WERI-Rb-1 (cell line): ENCODE data around the gene TAF11L10.
"Not testable (repeated sequence)": the region's sequence is repeated elsewhere in the genome, so short reads cannot be mapped to it uniquely, and the experiment has no call there.

Source experiments
- DNase-seq: peaks from one replicate; pipeline ENCODE4 v3.0.0-alpha.2; 2020
- H3K27ac ChIP-seq: fragments of 250-450 bp; sonication (Bioruptor Pico); 2 replicates; pipeline ENCODE4 v1.5.1; 2020; ENCODE audit warnings: mild to moderate bottlenecking, moderate library complexity
- H3K27me3 ChIP-seq: fragments of 250-450 bp; sonication (Bioruptor Pico); 2 replicates; pipeline ENCODE4 v1.5.1; 2021; ENCODE audit warnings: mild to moderate bottlenecking, low read depth, moderate library complexity; ENCODE audit not compliant: insufficient read depth, severe bottlenecking
- H3K36me3 ChIP-seq: fragments of 250-450 bp; sonication (Bioruptor Pico); 2 replicates; pipeline ENCODE4 v1.5.1; 2020; ENCODE audit warnings: mild to moderate bottlenecking, moderate library complexity
- H3K4me3 ChIP-seq: 2 replicates; pipeline ENCODE4 v1.5.1; 2011; ENCODE audit warnings: low read depth, mild to moderate bottlenecking, control low read depth, low read length
- H3K9me3 ChIP-seq: fragments of 250-450 bp; sonication (Bioruptor Pico); 2 replicates; pipeline ENCODE4 v1.5.1; 2021; ENCODE audit warnings: mild to moderate bottlenecking, moderate library complexity; ENCODE audit not compliant: severe bottlenecking
- CTCF ChIP-seq: IDR thresholded peaks from 2 replicates; pipeline ENCODE4 v1.5.1; 2011; ENCODE audit warnings: low read depth, mild to moderate bottlenecking, control low read depth, inconsistent platforms, low read length

The TAF11L10 gene

GRCh38 chr5:17604951-17605350, 7.3 kb upstream of the TAF11L10 start:
- Histone ChIP-seq H3K36me3 (no peaks in the 10 kb centered on the region), H3K4me3 (no peak overlapping the region), H3K27me3 (no peaks in the 10 kb centered on the region), H3K9me3 (no peaks in the 10 kb centered on the region), H3K27ac (no peak overlapping the region)
- TF ChIP-seq CTCF: no peak
- DNase-seq: no peak

- DNase-seq: not testable (repeated sequence)
Observed at GRCh38 chr5:17603880-17604279, 6.3 kb upstream of the TAF11L10 start, which contains the start of gene TAF11L11. TAF11L11 (plus strand) TSS chr5:17604183.

GRCh38 chr5:17594255-17594654, 3.4 kb downstream of the TAF11L10 start, which contains the start of gene TAF11L9:
TAF11L9 (minus strand) TSS chr5:17594394.
- H3K27ac ChIP-seq, H3K27me3 ChIP-seq, H3K9me3 ChIP-seq, DNase-seq, H3K36me3 ChIP-seq, H3K4me3 ChIP-seq: not testable (repeated sequence)

More at GRCh38 chr5:17603880-17604279, 6.3 kb upstream of the TAF11L10 start, which contains the start of gene TAF11L11:
- H3K27me3 ChIP-seq, H3K36me3 ChIP-seq, H3K27ac ChIP-seq, H3K4me3 ChIP-seq, H3K9me3 ChIP-seq: not testable (repeated sequence)

DNA sequence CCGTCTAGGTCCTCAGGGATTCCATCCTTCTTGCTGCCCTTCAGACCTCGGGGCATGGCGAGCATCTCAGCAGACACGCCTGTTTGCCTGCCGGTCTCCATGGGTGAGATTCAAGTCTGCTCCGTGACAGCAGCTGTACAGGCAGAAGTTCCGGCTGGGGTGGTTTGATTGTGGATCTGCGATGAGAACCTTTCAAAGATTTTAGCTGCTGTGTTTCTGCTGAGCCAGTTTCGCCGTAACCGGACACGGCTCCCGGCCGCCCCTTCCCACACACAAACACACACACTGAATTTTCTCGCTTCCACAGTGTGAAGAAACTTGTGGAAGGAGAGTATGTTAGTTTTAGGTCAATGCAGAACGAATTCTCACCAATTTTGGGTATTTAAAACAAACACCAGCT, 6.8 kb downstream of the TAF11L10 start, which contains the start of gene TAF11L8:
TAF11L8 (minus strand) TSS at position 101 of the 400 bp plus-strand sequence.
- not testable (repeated sequence) for H3K27ac ChIP-seq, H3K36me3 ChIP-seq, H3K27me3 ChIP-seq

DNA sequence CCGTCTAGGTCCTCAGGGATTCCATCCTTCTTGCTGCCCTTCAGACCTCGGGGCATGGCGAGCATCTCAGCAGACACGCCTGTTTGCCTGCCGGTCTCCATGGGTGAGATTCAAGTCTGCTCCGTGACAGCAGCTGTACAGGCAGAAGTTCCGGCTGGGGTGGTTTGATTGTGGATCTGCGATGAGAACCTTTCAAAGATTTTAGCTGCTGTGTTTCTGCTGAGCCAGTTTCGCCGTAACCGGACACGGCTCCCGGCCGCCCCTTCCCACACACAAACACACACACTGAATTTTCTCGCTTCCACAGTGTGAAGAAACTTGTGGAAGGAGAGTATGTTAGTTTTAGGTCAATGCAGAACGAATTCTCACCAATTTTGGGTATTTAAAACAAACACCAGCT, 12.0 kb downstream of the TAF11L10 start, which contains the start of gene TAF11L7:
TAF11L7 (minus strand) TSS at position 101 of the 400 bp plus-strand sequence.
- not testable (repeated sequence) for DNase-seq, H3K36me3 ChIP-seq, H3K27me3 ChIP-seq, H3K4me3 ChIP-seq, H3K9me3 ChIP-seq, H3K27ac ChIP-seq

More for the DNA sequence above, 6.8 kb downstream of the TAF11L10 start, which contains the start of gene TAF11L8:
- not testable (repeated sequence) for DNase-seq, H3K9me3 ChIP-seq, H3K4me3 ChIP-seq
